ENCODE data around the gene QSER1. TPM values are rescaled to one million over a fixed set of nuclear protein-coding genes. Genes with fewer than 3 reads are reported as not detected.

The QSER1 gene
- total and polyA plus RNA-seq, 4 donors, result 3.5 to 59.9 (median 10.6) TPM

- 97 to 98% methylated on average over 8 of the region's 8 CpGs for WGBS, 2 donors
- no peaks in the 10 kb centered on the region for H3K9me3 ChIP-seq (ENCODE audit: control insufficient read depth in 4 of 4, insufficient read depth in 3 of 4, low read length in 3 of 4)
- no peak for TF ChIP-seq CTCF (IDR thresholded peaks at IDR 0.05; ENCODE audit: control extremely low read depth, extremely low read depth)
- peaks cover 0 to 2% (median 0%) of the 10 kb centered on the region in 4 donors for H3K36me3 ChIP-seq (ENCODE audit: control insufficient read depth in 4 of 4, insufficient read depth in 4 of 4, low read length in 4 of 4)
- H3K27ac ChIP-seq (ENCODE audit: low read depth in 1 of 2, low read length in 1 of 2), result no peak overlapping the region
- no peaks in the 10 kb centered on the region for H3K27me3 ChIP-seq (ENCODE audit: control insufficient read depth in 3 of 3, insufficient read depth in 3 of 3, low read length in 2 of 3)
- ATAC-seq (ENCODE audit: insufficient read depth, low FRiP score) (no peak), DNase-seq (no peak)
- no peak overlapping the region for H3K9ac ChIP-seq (ENCODE audit: insufficient read depth in 1 of 2, low read length in 2 of 2)
- no peak overlapping the region for H3K4me3 ChIP-seq
- peaks cover 0 to 12% (median 1%) of the 10 kb centered on the region in 5 donors for H3K4me1 ChIP-seq (ENCODE audit: control insufficient read depth in 5 of 5, insufficient read depth in 5 of 5, low read length in 5 of 5)
These were observed 24.4 kb downstream of the QSER1 start for GRCh38 chr11:32916994-32917393.

GRCh38 chr11:32918427-32918826, 25.8 kb downstream of the QSER1 start:
- Histone ChIP-seq H3K27me3 (ENCODE audit: control insufficient read depth in 3 of 3, insufficient read depth in 3 of 3, low read length in 2 of 3) (no peaks in the 10 kb centered on the region), H3K27ac (ENCODE audit: low read depth in 1 of 2, low read length in 1 of 2) (no peak overlapping the region), H3K36me3 (ENCODE audit: control insufficient read depth in 4 of 4, insufficient read depth in 4 of 4, low read length in 4 of 4) (peaks cover 0 to 2% (median 0%) of the 10 kb centered on the region in 4 donors), H3K4me3 (no peak overlapping the region), H3K9ac (ENCODE audit: insufficient read depth in 1 of 2, low read length in 2 of 2) (no peak overlapping the region), H3K9me3 (ENCODE audit: control insufficient read depth in 4 of 4, insufficient read depth in 3 of 4, low read length in 3 of 4) (no peaks in the 10 kb centered on the region), H3K4me1 (ENCODE audit: control insufficient read depth in 5 of 5, insufficient read depth in 5 of 5, low read length in 5 of 5) (peaks cover 0 to 12% (median 1%) of the 10 kb centered on the region in 5 donors)
- no peak for TF ChIP-seq CTCF (IDR thresholded peaks at IDR 0.05; ENCODE audit: control extremely low read depth, extremely low read depth)
- WGBS, 2 donors, result 57 to 58% methylated on average over 1 of the region's 1 CpG
- DNase-seq, result no peak
- ATAC-seq (ENCODE audit: insufficient read depth, low FRiP score), result no peak

- Histone ChIP-seq H3K36me3 (ENCODE audit: control insufficient read depth in 4 of 4, insufficient read depth in 4 of 4, low read length in 4 of 4) (peaks cover 0 to 2% (median 0%) of the 10 kb centered on the region in 4 donors), H3K4me1 (ENCODE audit: control insufficient read depth in 5 of 5, insufficient read depth in 5 of 5, low read length in 5 of 5) (peaks cover 0 to 12% (median 1%) of the 10 kb centered on the region in 5 donors), H3K27me3 (ENCODE audit: control insufficient read depth in 3 of 3, insufficient read depth in 3 of 3, low read length in 2 of 3) (no peaks in the 10 kb centered on the region), H3K9ac (ENCODE audit: insufficient read depth in 1 of 2, low read length in 2 of 2) (no peak overlapping the region), H3K9me3 (ENCODE audit: control insufficient read depth in 4 of 4, insufficient read depth in 3 of 4, low read length in 3 of 4) (no peaks in the 10 kb centered on the region), H3K4me3 (no peak overlapping the region), H3K27ac (ENCODE audit: low read depth in 1 of 2, low read length in 1 of 2) (no peak overlapping the region)
- ATAC-seq (ENCODE audit: insufficient read depth, low FRiP score) (no peak), DNase-seq (no peak)
- WGBS, 2 donors, result 51 to 55% methylated on average over 4 of the region's 4 CpGs
- TF ChIP-seq CTCF (IDR thresholded peaks at IDR 0.05; ENCODE audit: control extremely low read depth, extremely low read depth), result no peak
These were observed 26.7 kb downstream of the QSER1 start for GRCh38 chr11:32919338-32919737.

GRCh38 chr11:32920570-32920969, 28.0 kb downstream of the QSER1 start:
- H3K4me3 ChIP-seq, result no peak overlapping the region
- 98% methylated on average over 1 of the region's 1 CpG for WGBS, 2 donors

More at GRCh38 chr11:32920570-32920969, 28.0 kb downstream of the QSER1 start:
- no peaks in the 10 kb centered on the region for H3K27me3 ChIP-seq (ENCODE audit: control insufficient read depth in 3 of 3, insufficient read depth in 3 of 3, low read length in 2 of 3)
- ATAC-seq (ENCODE audit: insufficient read depth, low FRiP score) (no peak), DNase-seq (no peak)
- no peak for TF ChIP-seq CTCF (IDR thresholded peaks at IDR 0.05; ENCODE audit: control extremely low read depth, extremely low read depth)
- H3K27ac ChIP-seq (ENCODE audit: low read depth in 1 of 2, low read length in 1 of 2), result no peak overlapping the region
- peaks cover 0 to 12% (median 0%) of the 10 kb centered on the region in 5 donors for H3K4me1 ChIP-seq (ENCODE audit: control insufficient read depth in 5 of 5, insufficient read depth in 5 of 5, low read length in 5 of 5)
- H3K9ac ChIP-seq (ENCODE audit: insufficient read depth in 1 of 2, low read length in 2 of 2), result no peak overlapping the region
- H3K9me3 ChIP-seq (ENCODE audit: control insufficient read depth in 4 of 4, insufficient read depth in 3 of 4, low read length in 3 of 4), result no peaks in the 10 kb centered on the region
- peaks cover 0 to 2% (median 0%) of the 10 kb centered on the region in 4 donors for H3K36me3 ChIP-seq (ENCODE audit: control insufficient read depth in 4 of 4, insufficient read depth in 4 of 4, low read length in 4 of 4)

Data from lung (tissue), 12 donors.